RWPE1 (cell line): ENCODE data around the gene NELFB.

Source experiments
- CTCF ChIA-PET: fragments of 350-600 bp; sonication (Branson Sonifier 250); formaldehyde crosslinking; extraction: SDS; loops from one replicate; lab custom pipeline; 2021; lab: Yijun Ruan, JAX
- POLR2A ChIA-PET: fragments of 400-600 bp; formaldehyde crosslinking; extraction: SDS; loops from one replicate; lab custom pipeline; 2020; ENCODE audit warnings: antibody characterized with exemption; ENCODE audit not compliant: low non-redundant PET; lab: Yijun Ruan, JAX
- DNase-seq: peaks from one replicate; pipeline ENCODE4 v3.0.0; 2012; ENCODE audit warnings: low spot score
- H3K27ac ChIP-seq: fragments of 450-650 bp; 2 replicates; pipeline ENCODE4 v1.5.1; 2017
- TF ChIP-seq, protein P1 (sequence below): fragments of 450-650 bp; conservative IDR thresholded peaks from 2 replicates; pipeline ENCODE4 v1.5.1; 2017; ENCODE audit warnings: low read depth, mild to moderate bottlenecking

The NELFB gene

DNA sequence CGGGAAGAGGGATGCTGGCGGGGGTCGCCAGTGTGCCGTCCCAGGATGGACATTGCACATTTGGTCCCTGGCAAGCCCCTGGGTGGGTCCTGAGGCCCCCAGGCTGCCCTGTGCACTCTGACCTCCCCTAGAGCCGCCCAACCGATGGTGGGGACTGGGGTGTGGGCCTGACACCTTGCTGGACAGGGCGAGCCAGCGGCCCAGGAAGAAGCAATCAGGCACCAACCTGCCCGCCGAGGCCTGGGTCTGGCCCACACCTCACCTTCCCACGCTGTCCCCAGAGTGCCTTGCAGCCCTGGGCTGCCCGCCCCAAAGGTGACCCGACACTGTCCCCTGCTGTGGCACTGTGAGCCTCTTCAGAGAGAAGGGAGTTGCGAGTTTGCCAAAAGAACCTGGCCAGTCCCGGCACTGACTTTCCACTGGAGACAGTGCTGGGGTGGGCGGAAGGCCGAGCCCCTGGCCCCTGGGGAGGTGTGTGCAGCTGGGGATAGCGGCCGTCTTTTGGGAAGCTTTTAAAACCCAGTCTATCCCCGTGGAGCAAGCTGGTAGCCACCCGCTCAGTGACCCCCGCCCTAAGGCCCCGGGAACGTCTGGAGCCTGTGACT, 58.9 kb downstream of the NELFB start:
- CTCF ChIA-PET: interaction anchor here (0.8 to 1.9 kb wide), 3 partner anchors 12 to 110 kb away, joined by 4 to 11 read pairs (median 5); partner anchors contain the start of gene NRARP
- POLR2A ChIA-PET: no interaction called here
- DNase-seq: peak; percentile 5
- H3K27ac ChIP-seq: peak overlapping the region; percentile 64
- TF ChIP-seq, protein P1, sequence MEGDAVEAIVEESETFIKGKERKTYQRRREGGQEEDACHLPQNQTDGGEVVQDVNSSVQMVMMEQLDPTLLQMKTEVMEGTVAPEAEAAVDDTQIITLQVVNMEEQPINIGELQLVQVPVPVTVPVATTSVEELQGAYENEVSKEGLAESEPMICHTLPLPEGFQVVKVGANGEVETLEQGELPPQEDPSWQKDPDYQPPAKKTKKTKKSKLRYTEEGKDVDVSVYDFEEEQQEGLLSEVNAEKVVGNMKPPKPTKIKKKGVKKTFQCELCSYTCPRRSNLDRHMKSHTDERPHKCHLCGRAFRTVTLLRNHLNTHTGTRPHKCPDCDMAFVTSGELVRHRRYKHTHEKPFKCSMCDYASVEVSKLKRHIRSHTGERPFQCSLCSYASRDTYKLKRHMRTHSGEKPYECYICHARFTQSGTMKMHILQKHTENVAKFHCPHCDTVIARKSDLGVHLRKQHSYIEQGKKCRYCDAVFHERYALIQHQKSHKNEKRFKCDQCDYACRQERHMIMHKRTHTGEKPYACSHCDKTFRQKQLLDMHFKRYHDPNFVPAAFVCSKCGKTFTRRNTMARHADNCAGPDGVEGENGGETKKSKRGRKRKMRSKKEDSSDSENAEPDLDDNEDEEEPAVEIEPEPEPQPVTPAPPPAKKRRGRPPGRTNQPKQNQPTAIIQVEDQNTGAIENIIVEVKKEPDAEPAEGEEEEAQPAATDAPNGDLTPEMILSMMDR: no peak

DNA sequence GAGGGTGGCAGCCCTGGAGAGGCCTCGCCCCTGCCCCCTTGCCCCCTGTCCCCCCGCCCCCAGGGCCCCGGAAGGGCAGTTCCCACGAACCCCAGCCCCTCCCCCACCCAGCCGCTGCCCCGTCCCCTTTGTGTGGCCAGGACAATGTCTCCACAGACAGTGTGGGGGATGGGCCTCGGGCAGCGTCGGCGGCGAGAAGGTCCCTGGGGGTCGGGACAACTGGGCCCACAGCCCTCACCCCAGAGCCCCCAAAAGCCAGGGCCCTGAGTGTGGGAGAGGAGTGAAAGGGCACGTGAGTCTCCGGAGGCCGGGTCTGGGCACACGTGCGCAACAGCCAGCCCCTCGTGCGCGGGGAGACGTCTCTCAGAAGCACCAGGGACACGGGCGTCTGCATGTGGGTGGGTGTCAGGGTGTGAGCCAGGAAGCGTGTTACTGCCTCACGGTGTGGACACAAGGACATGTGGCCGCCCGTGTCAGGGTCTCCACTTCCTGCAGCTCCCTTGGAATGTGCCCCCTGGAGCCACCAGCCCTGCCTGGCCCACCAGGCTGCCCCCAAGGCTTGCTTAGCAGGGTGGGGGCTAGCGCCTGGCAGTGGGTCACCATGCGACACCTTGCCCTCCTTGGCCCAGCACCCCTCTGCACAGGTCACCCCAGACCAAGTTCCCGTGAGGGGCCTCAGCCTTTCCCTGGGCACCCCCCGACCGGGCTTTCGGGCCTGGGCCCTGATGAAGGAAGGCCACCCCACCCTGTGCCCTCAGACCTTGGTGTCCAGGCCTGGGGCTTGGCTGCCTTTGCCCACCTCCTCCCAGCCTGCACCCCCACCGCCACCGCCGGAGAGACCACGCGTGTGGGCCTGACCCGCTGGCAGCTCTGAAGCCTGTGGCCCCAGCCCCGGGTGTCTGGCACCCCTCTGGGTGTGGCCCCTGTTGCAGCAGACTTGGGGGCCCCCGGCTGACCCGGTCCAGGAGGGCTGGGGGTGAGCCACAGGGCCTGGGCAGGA, 59.7 kb downstream of the NELFB start:
- CTCF ChIA-PET: interaction anchor here (1.1 kb wide), 1 partner anchor 108 kb away, joined by 3 read pairs; the partner anchor contains the start of gene EXD3
- TF ChIP-seq, protein P1: no peak
- DNase-seq: peak; percentile 2
- POLR2A ChIA-PET: no interaction called here
- H3K27ac ChIP-seq: peak overlapping the region; percentile 64

DNA sequence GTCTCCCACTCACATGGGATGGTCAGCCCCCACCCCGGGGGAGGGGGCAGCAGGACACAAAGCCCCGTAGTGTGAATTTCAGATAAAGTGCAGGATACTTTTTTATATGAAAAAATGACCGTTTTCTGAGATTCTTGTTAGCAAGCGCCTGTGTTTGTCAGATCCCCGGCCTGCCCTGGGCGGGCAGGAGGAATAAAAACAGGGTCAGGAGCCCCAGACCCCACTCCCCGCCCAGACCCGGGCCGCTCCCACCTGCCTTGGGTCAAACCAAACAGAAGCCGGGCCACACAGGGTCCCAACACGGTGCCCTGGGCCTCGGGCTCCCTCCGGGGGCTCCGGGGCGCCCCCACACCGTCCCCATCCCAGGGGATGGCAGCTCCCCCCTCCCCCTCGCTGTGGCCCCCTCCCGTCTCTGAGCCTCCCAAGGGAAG, 60.5 kb downstream of the NELFB start:
- no peak for DNase-seq
- ChIA-PET POLR2A (no interaction called here), CTCF (interaction anchor here (1.1 to 2.0 kb wide), 3 partner anchors 11 to 107 kb away, joined by 3 to 8 read pairs (median 7); partner anchors contain the start of genes EXD3 and NRARP)
- H3K27ac ChIP-seq: peak overlapping the region; percentile 56
- TF ChIP-seq, protein P1: no peak

DNA sequence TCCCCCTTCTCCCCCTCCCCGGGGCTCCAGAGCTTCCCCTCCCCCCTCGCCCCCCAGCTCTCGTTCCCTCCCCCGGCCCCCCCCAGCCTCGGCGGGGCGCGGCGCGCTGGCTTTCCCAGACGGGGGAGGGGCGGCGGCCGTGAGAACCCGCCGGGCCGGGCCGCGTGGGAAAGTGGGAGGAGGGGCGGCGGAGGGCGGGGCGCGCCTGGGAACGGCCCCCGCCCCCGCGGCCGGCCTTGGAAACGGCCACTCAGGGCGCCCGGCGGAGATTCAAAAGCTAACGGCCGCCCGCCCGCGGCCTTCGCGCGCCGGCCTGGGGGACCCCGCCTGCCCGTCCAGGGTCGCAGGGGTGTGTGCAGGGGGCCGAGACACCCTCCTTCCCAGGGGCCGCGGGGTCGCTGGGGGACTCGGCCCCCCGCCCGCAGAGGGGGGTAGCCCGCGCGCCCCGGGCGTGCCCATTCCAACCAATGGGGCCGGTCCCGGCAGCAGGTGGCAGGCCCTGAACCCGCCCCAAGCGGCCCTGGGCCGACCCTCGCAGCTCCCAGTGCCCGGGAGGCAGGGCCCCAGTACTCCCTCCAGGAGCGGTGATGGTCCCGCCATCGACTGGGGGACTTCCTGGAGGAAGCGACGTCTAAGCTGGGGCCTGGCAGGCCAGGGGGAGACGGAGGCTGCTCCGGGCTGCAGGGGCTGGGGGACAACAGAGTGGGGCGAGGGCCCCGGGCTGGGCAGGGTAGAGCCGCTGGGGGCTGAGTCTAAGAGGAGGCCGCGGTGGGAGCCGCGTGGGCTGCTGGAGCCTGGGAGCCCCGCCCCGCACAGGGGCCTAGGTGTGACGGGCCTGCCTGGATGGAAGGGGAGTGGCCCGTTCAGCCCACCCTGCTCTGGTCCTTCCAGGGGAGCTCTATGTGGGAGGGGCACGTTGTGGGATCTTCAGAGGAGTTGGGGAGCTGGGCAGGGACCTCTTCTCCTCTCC, 61.2 kb downstream of the NELFB start:
- TF ChIP-seq, protein P1: no peak
- H3K27ac ChIP-seq: peak overlapping the region; percentile 56
- CTCF ChIA-PET: interaction anchor here (1.1 to 2.0 kb wide), 3 partner anchors 12 to 106 kb away, joined by 3 to 8 read pairs (median 7); partner anchors contain the start of genes EXD3 and NRARP
- DNase-seq: peak; percentile 80
- POLR2A ChIA-PET: no interaction called here

DNA sequence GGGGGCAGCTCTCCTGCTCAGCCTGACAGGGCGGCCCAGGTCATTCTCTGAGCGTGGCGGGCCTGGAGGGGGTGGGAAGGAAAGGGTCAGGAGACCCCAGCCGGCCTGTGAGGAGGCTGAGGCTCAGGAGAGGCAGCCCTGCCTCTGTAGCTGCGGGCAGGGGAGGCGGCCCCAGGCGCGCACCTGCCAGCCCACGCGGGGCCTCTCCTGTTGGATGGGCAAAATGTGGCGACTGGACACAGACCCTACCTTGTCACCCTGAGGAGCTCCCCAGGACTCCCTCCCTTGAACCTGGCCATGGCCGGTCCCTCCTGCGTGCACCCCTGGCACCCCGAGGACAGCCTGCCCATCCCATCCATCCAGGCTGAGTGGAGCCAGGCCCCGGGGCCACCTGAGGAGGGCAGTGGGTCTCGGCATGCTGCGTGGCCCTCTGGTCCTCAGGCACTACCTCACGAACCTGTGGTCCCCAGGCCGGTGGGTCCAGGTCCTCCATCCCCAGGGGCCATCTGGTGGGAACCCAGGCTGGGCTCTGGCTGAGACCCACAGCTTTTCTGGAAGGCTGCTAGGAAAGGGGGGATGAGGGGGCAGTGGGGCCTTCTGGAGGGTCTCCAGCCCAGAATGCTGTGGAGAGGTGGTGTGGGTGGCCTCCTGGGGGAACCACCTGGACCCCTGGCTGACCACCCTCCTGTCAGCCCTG, 62.0 kb downstream of the NELFB start:
- POLR2A ChIA-PET: no interaction called here
- peak overlapping the region; percentile 56 for H3K27ac ChIP-seq
- TF ChIP-seq, protein P1: no peak
- CTCF ChIA-PET: interaction anchor here (0.9 to 2.0 kb wide), 3 partner anchors 13 to 106 kb away, joined by 4 to 8 read pairs (median 7); partner anchors contain the start of genes EXD3, NOXA1 and NRARP
- no peak for DNase-seq
